ENCODE data around the gene KIFC3.

DNA sequence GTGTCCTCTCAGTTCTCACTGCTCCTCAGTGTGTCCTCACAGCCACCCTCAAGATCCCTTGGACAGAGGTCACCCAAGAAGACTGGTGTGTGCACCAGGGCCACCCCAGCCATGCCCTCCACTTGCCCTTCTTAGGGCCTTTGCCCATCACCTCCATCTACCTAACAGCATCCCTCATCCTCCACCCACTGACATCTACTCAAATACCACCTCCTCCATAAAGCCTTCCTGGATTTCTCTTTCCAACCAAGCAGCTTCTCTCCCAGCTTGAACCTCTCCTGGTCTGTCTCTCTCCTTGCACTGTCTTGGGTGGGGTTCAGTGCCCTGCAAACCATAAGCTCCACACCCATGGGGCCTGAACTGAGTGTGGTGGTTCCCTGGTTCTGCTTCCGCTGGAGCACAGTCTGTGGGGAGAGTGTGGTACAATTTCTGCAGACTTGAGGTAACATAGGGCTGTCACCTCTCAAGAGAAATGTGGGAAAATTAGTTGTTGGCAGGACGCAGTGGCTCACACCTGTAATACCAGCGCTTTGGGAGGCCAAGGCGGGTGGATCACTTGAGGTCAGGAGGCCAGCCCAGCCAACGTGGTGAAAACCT, 52.3 kb downstream of the KIFC3 start:
- TF ChIP-seq, protein P1, sequence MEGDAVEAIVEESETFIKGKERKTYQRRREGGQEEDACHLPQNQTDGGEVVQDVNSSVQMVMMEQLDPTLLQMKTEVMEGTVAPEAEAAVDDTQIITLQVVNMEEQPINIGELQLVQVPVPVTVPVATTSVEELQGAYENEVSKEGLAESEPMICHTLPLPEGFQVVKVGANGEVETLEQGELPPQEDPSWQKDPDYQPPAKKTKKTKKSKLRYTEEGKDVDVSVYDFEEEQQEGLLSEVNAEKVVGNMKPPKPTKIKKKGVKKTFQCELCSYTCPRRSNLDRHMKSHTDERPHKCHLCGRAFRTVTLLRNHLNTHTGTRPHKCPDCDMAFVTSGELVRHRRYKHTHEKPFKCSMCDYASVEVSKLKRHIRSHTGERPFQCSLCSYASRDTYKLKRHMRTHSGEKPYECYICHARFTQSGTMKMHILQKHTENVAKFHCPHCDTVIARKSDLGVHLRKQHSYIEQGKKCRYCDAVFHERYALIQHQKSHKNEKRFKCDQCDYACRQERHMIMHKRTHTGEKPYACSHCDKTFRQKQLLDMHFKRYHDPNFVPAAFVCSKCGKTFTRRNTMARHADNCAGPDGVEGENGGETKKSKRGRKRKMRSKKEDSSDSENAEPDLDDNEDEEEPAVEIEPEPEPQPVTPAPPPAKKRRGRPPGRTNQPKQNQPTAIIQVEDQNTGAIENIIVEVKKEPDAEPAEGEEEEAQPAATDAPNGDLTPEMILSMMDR (IDR thresholded peaks at IDR 0.05), result no peak
- TF ChIP-seq POLR2A (IDR thresholded peaks at IDR 0.05), result no peak
